ENCODE results near the gene CCDC107. TPM values are rescaled to one million over a fixed set of nuclear protein-coding genes. Genes with fewer than 3 reads are reported as not detected.
"Not testable (repeated sequence)": the region's sequence is repeated elsewhere in the genome, so short reads cannot be mapped to it uniquely, and the experiment has no call there.

Gene CCDC107
- total and polyA plus RNA-seq, 4 donors = 53.7 to 224 (median 72.7) TPM

GRCh38 chr9:35643046-35643445, 15.0 kb upstream of the CCDC107 start:
- H3K27me3 ChIP-seq (ENCODE audit: control insufficient read depth in 1 of 2, insufficient read depth in 2 of 2, low read length in 1 of 2) = no peaks in the 10 kb centered on the region
- intact Hi-C loops (cut with DNase I) = loop anchor here in 1 of 2 donors (10.0 kb wide), 1 partner anchor 78 kb away; a partner anchor contains a TSS
- WGBS, 2 donors = 94% methylated on average over 12 of the region's 12 CpGs

GRCh38 chr9:35645736-35646135, 12.4 kb upstream of the CCDC107 start:
- H3K9me3 ChIP-seq (ENCODE audit: control insufficient read depth, low read length); DNase-seq; H3K36me3 ChIP-seq (ENCODE audit: control insufficient read depth in 1 of 2, insufficient read depth in 2 of 2, low read length in 1 of 2); H3K4me1 ChIP-seq (ENCODE audit: control insufficient read depth in 1 of 2, insufficient read depth in 2 of 2, low read length in 2 of 2); H3K27me3 ChIP-seq (ENCODE audit: control insufficient read depth in 1 of 2, insufficient read depth in 2 of 2, low read length in 1 of 2); H3K4me3 ChIP-seq (ENCODE audit: low read length in 2 of 2); ATAC-seq (ENCODE audit: low FRiP score): not testable (repeated sequence)
- intact Hi-C loops (cut with DNase I) = loop anchor here in 1 of 2 donors (5.0 to 10.0 kb wide), 2 partner anchors 38 to 81 kb away; partner anchors contain the start of gene TESK1
- H3K27ac ChIP-seq (ENCODE audit: low read depth in 1 of 2, low read length in 2 of 2) = peak overlapping the region in 1 of 2 donors; percentile 31
- 19 to 27% methylated on average over 10 of the region's 10 CpGs for WGBS, 2 donors

More at GRCh38 chr9:35643046-35643445, 15.0 kb upstream of the CCDC107 start:
- DNase-seq = no peak
- H3K4me1 ChIP-seq (ENCODE audit: control insufficient read depth in 1 of 2, insufficient read depth in 2 of 2, low read length in 2 of 2) = no peaks in the 10 kb centered on the region
- H3K27ac ChIP-seq (ENCODE audit: low read depth in 1 of 2, low read length in 2 of 2) = no peak overlapping the region
- no peaks in the 10 kb centered on the region for H3K9me3 ChIP-seq (ENCODE audit: control insufficient read depth, low read length)
- no peak overlapping the region for H3K4me3 ChIP-seq (ENCODE audit: low read length in 2 of 2)
- ATAC-seq (ENCODE audit: low FRiP score) = no peak
- no peaks in the 10 kb centered on the region for H3K36me3 ChIP-seq (ENCODE audit: control insufficient read depth in 1 of 2, insufficient read depth in 2 of 2, low read length in 1 of 2)

GRCh38 chr9:35646153-35646532, 11.9 kb upstream of the CCDC107 start:
- peak overlapping the region; percentile 31 to 62 for H3K27ac ChIP-seq (ENCODE audit: low read depth in 1 of 2, low read length in 2 of 2)
- H3K36me3 ChIP-seq (ENCODE audit: control insufficient read depth in 1 of 2, insufficient read depth in 2 of 2, low read length in 1 of 2) = no peaks in the 10 kb centered on the region
- intact Hi-C loops (cut with DNase I) = loop anchor here in 1 of 2 donors (5.0 to 10.0 kb wide), 2 partner anchors 39 to 81 kb away; partner anchors contain the start of gene TESK1
- peak in 1 of 2 donors; percentile 55 for DNase-seq
- WGBS, 2 donors = 1% methylated on average over 11 of the region's 11 CpGs
- no peaks in the 10 kb centered on the region for H3K9me3 ChIP-seq (ENCODE audit: control insufficient read depth, low read length)
- peak overlapping the region; percentile 37 to 50 for H3K4me3 ChIP-seq (ENCODE audit: low read length in 2 of 2)
- no peaks in the 10 kb centered on the region for H3K27me3 ChIP-seq (ENCODE audit: control insufficient read depth in 1 of 2, insufficient read depth in 2 of 2, low read length in 1 of 2)
- ATAC-seq (ENCODE audit: low FRiP score) = peak; percentile 27
- no peaks in the 10 kb centered on the region for H3K4me1 ChIP-seq (ENCODE audit: control insufficient read depth in 1 of 2, insufficient read depth in 2 of 2, low read length in 2 of 2)

GRCh38 chr9:35646533-35647265, 11.4 kb upstream of the CCDC107 start:
- no peaks in the 10 kb centered on the region for H3K4me1 ChIP-seq (ENCODE audit: control insufficient read depth in 1 of 2, insufficient read depth in 2 of 2, low read length in 2 of 2)
- ATAC-seq (ENCODE audit: low FRiP score) (peak; percentile 97), DNase-seq (peak; percentile 97 to 98)
- H3K4me3 ChIP-seq (ENCODE audit: low read length in 2 of 2) = peak overlapping the region; percentile 37 to 50
- peak overlapping the region; percentile 31 to 62 for H3K27ac ChIP-seq (ENCODE audit: low read depth in 1 of 2, low read length in 2 of 2)
- intact Hi-C loops (cut with DNase I) = loop anchor here in 1 of 2 donors (5.0 to 10.0 kb wide), 2 partner anchors 39 to 82 kb away; partner anchors contain the start of gene TESK1
- no peaks in the 10 kb centered on the region for H3K36me3 ChIP-seq (ENCODE audit: control insufficient read depth in 1 of 2, insufficient read depth in 2 of 2, low read length in 1 of 2)
- no peaks in the 10 kb centered on the region for H3K27me3 ChIP-seq (ENCODE audit: control insufficient read depth in 1 of 2, insufficient read depth in 2 of 2, low read length in 1 of 2)
- WGBS, 2 donors = 1% methylated on average over 52 to 58 of the region's 58 CpGs
- H3K9me3 ChIP-seq (ENCODE audit: control insufficient read depth, low read length) = no peaks in the 10 kb centered on the region

- no peaks in the 10 kb centered on the region for H3K36me3 ChIP-seq (ENCODE audit: control insufficient read depth in 1 of 2, insufficient read depth in 2 of 2, low read length in 1 of 2)
- peak overlapping the region; percentile 28 to 87 for H3K27ac ChIP-seq (ENCODE audit: low read depth in 1 of 2, low read length in 2 of 2)
- H3K27me3 ChIP-seq (ENCODE audit: control insufficient read depth in 1 of 2, insufficient read depth in 2 of 2, low read length in 1 of 2) = no peaks in the 10 kb centered on the region
- H3K9me3 ChIP-seq (ENCODE audit: control insufficient read depth, low read length) = no peaks in the 10 kb centered on the region
- H3K4me1 ChIP-seq (ENCODE audit: control insufficient read depth in 1 of 2, insufficient read depth in 2 of 2, low read length in 2 of 2) = no peaks in the 10 kb centered on the region
- ATAC-seq (ENCODE audit: low FRiP score) = peak; percentile 28
- 24 to 27% methylated on average over 26 of the region's 26 CpGs for WGBS, 2 donors
- no peak overlapping the region for H3K4me3 ChIP-seq (ENCODE audit: low read length in 2 of 2)
- intact Hi-C loops (cut with DNase I) = loop anchor here in 1 of 2 donors (5.0 to 10.0 kb wide), 3 partner anchors 42 to 235 kb away; partner anchors contain the start of gene TESK1
- peak; percentile 77 to 87 for DNase-seq
Measured at GRCh38 chr9:35649431-35650340, 8.4 kb upstream of the CCDC107 start.

- Histone ChIP-seq H3K27ac (ENCODE audit: low read depth in 1 of 2, low read length in 2 of 2) (peak within 1 kb of the TSS in 1 of 2 donors; percentile 87), H3K36me3 (ENCODE audit: control insufficient read depth in 1 of 2, insufficient read depth in 2 of 2, low read length in 1 of 2) (no peaks in the 10 kb centered on the region), H3K27me3 (ENCODE audit: control insufficient read depth in 1 of 2, insufficient read depth in 2 of 2, low read length in 1 of 2) (no peaks in the 10 kb centered on the region), H3K4me3 (ENCODE audit: low read length in 2 of 2) (no peak within 1 kb of the TSS), H3K9me3 (ENCODE audit: control insufficient read depth, low read length) (no peaks in the 10 kb centered on the region), H3K4me1 (ENCODE audit: control insufficient read depth in 1 of 2, insufficient read depth in 2 of 2, low read length in 2 of 2) (no peaks in the 10 kb centered on the region)
- intact Hi-C loops (cut with DNase I) = loop anchor here in 1 of 2 donors (10.0 kb wide), 1 partner anchor 234 kb away; no protein-coding TSS in a partner anchor
- DNase-seq = no peak
- 51 to 55% methylated on average over 21 to 22 of the region's 22 CpGs for WGBS, 2 donors
- no peak for ATAC-seq (ENCODE audit: low FRiP score)
Measured at GRCh38 chr9:35650341-35651158, 7.5 kb upstream of the CCDC107 start, which contains the start of gene SIT1. TSS of gene SIT1 (minus strand) at chr9:35650931. CDS start at chr9:35650853, 78 bp downstream.

- Histone ChIP-seq H3K4me1 (ENCODE audit: control insufficient read depth in 1 of 2, insufficient read depth in 2 of 2, low read length in 2 of 2) (no peaks in the 10 kb centered on the region), H3K36me3 (ENCODE audit: control insufficient read depth in 1 of 2, insufficient read depth in 2 of 2, low read length in 1 of 2) (no peaks in the 10 kb centered on the region), H3K27ac (ENCODE audit: low read depth in 1 of 2, low read length in 2 of 2) (peak overlapping the region in 1 of 2 donors; percentile 17), H3K9me3 (ENCODE audit: control insufficient read depth, low read length) (no peaks in the 10 kb centered on the region), H3K4me3 (ENCODE audit: low read length in 2 of 2) (no peak overlapping the region), H3K27me3 (ENCODE audit: control insufficient read depth in 1 of 2, insufficient read depth in 2 of 2, low read length in 1 of 2) (no peaks in the 10 kb centered on the region)
- WGBS, 2 donors = 85 to 86% methylated on average over 7 of the region's 7 CpGs
- DNase-seq (no peak), ATAC-seq (ENCODE audit: low FRiP score) (no peak)
- intact Hi-C loops (cut with DNase I) = loop anchor here in 1 of 2 donors (10.0 kb wide), 1 partner anchor 233 kb away; no protein-coding TSS in a partner anchor
Measured at GRCh38 chr9:35651956-35652828, 5.9 kb upstream of the CCDC107 start.

All from aorta (tissue), 5 donors.